Fibroblast of lung (primary cell): ENCODE measurements around the gene ABR. TPM values are rescaled to one million over a fixed set of nuclear protein-coding genes. Genes with fewer than 3 reads are reported as not detected.
A peak's percentile ranks its signal among the peaks of the same experiment; 100 is the strongest.

ENCODE experiments used
- DNase-seq, 2 donors: peaks; one replicate each; pipeline versions ENCODE4 v3.0.0 to v3.0.0-alpha.2; 2010; ENCODE audit warnings: low read depth in 2 of 2
- H2AFZ ChIP-seq: 2 replicates; pipeline ENCODE4 v1.5.1; 2012; ENCODE audit warnings: low read length, control low read depth, inconsistent platforms
- H3K27ac ChIP-seq: 2 replicates; pipeline ENCODE4 v1.5.1; 2011; ENCODE audit warnings: low read length, control low read depth; ENCODE audit not compliant: insufficient read depth
- H3K27me3 ChIP-seq: 2 replicates; pipeline ENCODE4 v1.5.1; 2011; ENCODE audit warnings: mild to moderate bottlenecking, low read length; ENCODE audit not compliant: control insufficient read depth, insufficient read depth
- H3K36me3 ChIP-seq: 2 replicates; pipeline ENCODE4 v1.5.1; 2011; ENCODE audit warnings: low read length; ENCODE audit not compliant: control insufficient read depth, insufficient read depth
- H3K4me1 ChIP-seq: 2 replicates; pipeline ENCODE4 v1.5.1; 2011; ENCODE audit warnings: low read length; ENCODE audit not compliant: control insufficient read depth, insufficient read depth; ENCODE audit errors: extremely low read depth
- H3K4me2 ChIP-seq: 2 replicates; pipeline ENCODE4 v1.5.1; 2011; ENCODE audit warnings: low read length, control low read depth; ENCODE audit not compliant: insufficient read depth; ENCODE audit errors: extremely low read depth
- H3K4me3 ChIP-seq, 4 experiments: fragments of 200-600 bp in 1 of 4; sonication (generic) in 1 of 4; replicated peaks in 1 of 4; 2 replicates each; pipeline ENCODE4 v1.5.1; 2011 to 2016; ENCODE audit warnings: low read length in 4 of 4, low read depth in 3 of 4, mild to moderate bottlenecking in 3 of 4, control low read depth in 2 of 4, inconsistent platforms in 1 of 4, mixed read lengths in 1 of 4; ENCODE audit not compliant: insufficient read depth in 1 of 4; ENCODE audit errors: control extremely low read depth in 1 of 4
- H3K79me2 ChIP-seq: 2 replicates; pipeline ENCODE4 v1.5.1; 2012; ENCODE audit warnings: mild to moderate bottlenecking, low read length, inconsistent platforms; ENCODE audit not compliant: control insufficient read depth, insufficient read depth
- H3K9ac ChIP-seq: 2 replicates; pipeline ENCODE4 v1.5.1; 2011; ENCODE audit warnings: mild to moderate bottlenecking, low read length, control low read depth; ENCODE audit not compliant: insufficient read depth
- H3K9me3 ChIP-seq: 2 replicates; pipeline ENCODE4 v1.5.1; 2012; ENCODE audit warnings: low read depth, low read length; ENCODE audit not compliant: control insufficient read depth, insufficient read depth
- H4K20me1 ChIP-seq: 2 replicates; pipeline ENCODE4 v1.5.1; 2011; ENCODE audit warnings: low read length; ENCODE audit not compliant: control insufficient read depth, insufficient read depth; ENCODE audit errors: extremely low read depth
- EZH2 ChIP-seq: IDR thresholded peaks from 2 replicates; pipeline ENCODE4 v1.5.1; 2012; ENCODE audit warnings: low read length, control low read depth, mild to moderate bottlenecking; ENCODE audit errors: missing control alignments
- polyA plus RNA-seq, 2 donors: library from polyadenylated mRNA; depleted of rRNA in 1 of 2; stranded (reverse) in 1 of 2; unstranded in 1 of 2; fragments of >200 nt; gene quantifications; 2 replicates each; pipeline ENCODE4 v1.2.1, GENCODE V29; 2011 to 2012; ENCODE audit warnings: missing spikeins in 1 of 2
- total RNA-seq: library from RNA; depleted of rRNA; stranded (reverse); fragments of >200 nt; gene quantifications from 2 replicates; pipeline ENCODE4 v1.2.1, GENCODE V29; 2014
- TF ChIP-seq, protein P1 (sequence below), 2 donors: IDR thresholded peaks in 1 of 2; conservative IDR thresholded peaks in 1 of 2; 1 replicate in 1 of 2; 2 replicates in 1 of 2; pipeline ENCODE4 v1.5.1; 2011 to 2012; ENCODE audit warnings: low read length in 2 of 2, control low read depth in 1 of 2, inconsistent platforms in 1 of 2, low read depth in 1 of 2, mild to moderate bottlenecking in 1 of 2

Gene ABR
- total and polyA plus RNA-seq, 2 donors (not counting 1 experiment from before 2014, with no cell fraction given): 43.7 to 84.7 TPM

GRCh38 chr17:1224330-1224729, 44.5 kb upstream of the ABR start:
- H3K27me3 ChIP-seq: peaks cover 24% of the 10 kb centered on the region
- H3K4me2 ChIP-seq: no peak overlapping the region

DNA sequence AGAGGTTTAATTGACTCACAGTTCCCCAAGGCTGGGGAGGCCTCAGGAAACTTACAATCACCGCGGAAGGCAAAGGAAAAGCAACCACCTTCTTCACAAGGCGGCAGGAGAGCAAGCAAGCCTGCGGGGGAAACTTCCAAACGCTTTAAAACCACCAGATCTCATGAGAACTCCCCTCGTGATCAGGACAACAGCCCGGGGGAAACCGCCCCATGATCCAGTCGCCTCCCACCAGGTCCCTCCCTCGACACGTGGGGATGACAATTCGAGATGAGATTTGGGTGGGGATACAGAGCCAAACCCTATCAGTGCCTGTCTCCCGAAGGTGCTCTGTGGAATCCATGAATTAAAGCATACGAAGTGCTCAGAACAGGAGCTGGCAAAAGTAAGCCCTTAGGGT, 43.9 kb upstream of the ABR start:
- peaks cover 22% of the 10 kb centered on the region for H3K27me3 ChIP-seq
- H3K9me3 ChIP-seq: no peaks in the 10 kb centered on the region
- H2AFZ ChIP-seq: no peak overlapping the region
- TF ChIP-seq, protein P1, sequence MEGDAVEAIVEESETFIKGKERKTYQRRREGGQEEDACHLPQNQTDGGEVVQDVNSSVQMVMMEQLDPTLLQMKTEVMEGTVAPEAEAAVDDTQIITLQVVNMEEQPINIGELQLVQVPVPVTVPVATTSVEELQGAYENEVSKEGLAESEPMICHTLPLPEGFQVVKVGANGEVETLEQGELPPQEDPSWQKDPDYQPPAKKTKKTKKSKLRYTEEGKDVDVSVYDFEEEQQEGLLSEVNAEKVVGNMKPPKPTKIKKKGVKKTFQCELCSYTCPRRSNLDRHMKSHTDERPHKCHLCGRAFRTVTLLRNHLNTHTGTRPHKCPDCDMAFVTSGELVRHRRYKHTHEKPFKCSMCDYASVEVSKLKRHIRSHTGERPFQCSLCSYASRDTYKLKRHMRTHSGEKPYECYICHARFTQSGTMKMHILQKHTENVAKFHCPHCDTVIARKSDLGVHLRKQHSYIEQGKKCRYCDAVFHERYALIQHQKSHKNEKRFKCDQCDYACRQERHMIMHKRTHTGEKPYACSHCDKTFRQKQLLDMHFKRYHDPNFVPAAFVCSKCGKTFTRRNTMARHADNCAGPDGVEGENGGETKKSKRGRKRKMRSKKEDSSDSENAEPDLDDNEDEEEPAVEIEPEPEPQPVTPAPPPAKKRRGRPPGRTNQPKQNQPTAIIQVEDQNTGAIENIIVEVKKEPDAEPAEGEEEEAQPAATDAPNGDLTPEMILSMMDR (conservative IDR thresholded peaks at IDR 0.05 in 1 of 2, IDR thresholded peaks at IDR 0.05 in 1 of 2; ENCODE audit: low read depth in 1 of 2, low read length in 2 of 2): no peak
- no peak for TF ChIP-seq EZH2
- H3K9ac ChIP-seq: no peak overlapping the region
- H3K4me3 ChIP-seq: no peak overlapping the region
- no peak overlapping the region for H3K4me2 ChIP-seq
- no peak for DNase-seq
- no peaks in the 10 kb centered on the region for H3K79me2 ChIP-seq
- H4K20me1 ChIP-seq: no peaks in the 10 kb centered on the region
- H3K27ac ChIP-seq: no peak overlapping the region
- H3K4me1 ChIP-seq: no peaks in the 10 kb centered on the region
- H3K36me3 ChIP-seq: no peaks in the 10 kb centered on the region

More at GRCh38 chr17:1224330-1224729, 44.5 kb upstream of the ABR start:
- Histone ChIP-seq H2AFZ (no peak overlapping the region), H3K36me3 (no peaks in the 10 kb centered on the region), H3K9me3 (no peaks in the 10 kb centered on the region), H3K27ac (no peak overlapping the region), H3K79me2 (no peaks in the 10 kb centered on the region), H3K4me3 (no peak overlapping the region), H3K9ac (no peak overlapping the region), H4K20me1 (no peaks in the 10 kb centered on the region), H3K4me1 (no peaks in the 10 kb centered on the region)
- DNase-seq: no peak
- TF ChIP-seq EZH2: no peak
- TF ChIP-seq, protein P1 (conservative IDR thresholded peaks at IDR 0.05 in 1 of 2, IDR thresholded peaks at IDR 0.05 in 1 of 2; ENCODE audit: low read depth in 1 of 2, low read length in 2 of 2): no peak

DNA sequence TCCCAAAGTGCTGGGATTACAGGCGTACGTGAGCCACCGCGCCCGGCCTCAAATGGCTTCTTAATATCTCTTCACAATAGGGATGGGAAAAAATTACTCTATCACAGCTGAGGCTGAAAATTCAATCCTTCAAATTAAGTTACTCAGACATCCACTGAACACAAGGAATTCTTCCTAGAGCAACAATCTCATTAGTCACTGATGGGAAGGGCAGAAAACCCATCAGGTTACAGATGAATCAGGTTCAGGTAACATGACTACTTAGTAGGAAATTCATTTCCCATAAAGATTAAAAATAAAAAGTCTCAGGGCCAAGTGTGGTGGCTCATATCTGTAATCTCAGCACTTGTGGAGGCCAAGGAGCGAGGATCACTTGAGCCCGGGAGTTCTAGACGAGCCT, 42.5 kb upstream of the ABR start:
- Histone ChIP-seq H3K36me3 (no peaks in the 10 kb centered on the region), H3K4me3 (no peak overlapping the region), H3K27ac (no peak overlapping the region), H3K27me3 (peaks cover 12% of the 10 kb centered on the region), H3K4me1 (no peaks in the 10 kb centered on the region), H3K9me3 (no peaks in the 10 kb centered on the region), H3K79me2 (no peaks in the 10 kb centered on the region), H2AFZ (no peak overlapping the region), H3K9ac (no peak overlapping the region), H4K20me1 (no peaks in the 10 kb centered on the region), H3K4me2 (no peak overlapping the region)
- TF ChIP-seq EZH2: no peak
- TF ChIP-seq, protein P1 (conservative IDR thresholded peaks at IDR 0.05 in 1 of 2, IDR thresholded peaks at IDR 0.05 in 1 of 2; ENCODE audit: low read depth in 1 of 2, low read length in 2 of 2): no peak
- peak in 1 of 2 donors; percentile 45 for DNase-seq
